Ovary (tissue), 3 donors: ENCODE data around the gene QSOX2.

ENCODE experiments used
- EP300 ChIP-seq: sonication (generic); formaldehyde crosslinking; IDR thresholded peaks from one replicate; pipeline ENCODE4 v1.6.1; 2017; ENCODE audit warnings: antibody characterized with exemption
- TF ChIP-seq, protein P1 (sequence below), 3 donors: fragments of 450-650 bp in 2 of 3; fragments of 200-600 bp in 1 of 3; IDR thresholded peaks; one replicate each; pipeline versions ENCODE4 v1.5.1 to v1.8.0; 2016 to 2022; ENCODE audit warnings: antibody characterized with exemption in 3 of 3, mild to moderate bottlenecking in 1 of 3
- donor health status: DM: no; HTN: no; CAD: no.

DNA sequence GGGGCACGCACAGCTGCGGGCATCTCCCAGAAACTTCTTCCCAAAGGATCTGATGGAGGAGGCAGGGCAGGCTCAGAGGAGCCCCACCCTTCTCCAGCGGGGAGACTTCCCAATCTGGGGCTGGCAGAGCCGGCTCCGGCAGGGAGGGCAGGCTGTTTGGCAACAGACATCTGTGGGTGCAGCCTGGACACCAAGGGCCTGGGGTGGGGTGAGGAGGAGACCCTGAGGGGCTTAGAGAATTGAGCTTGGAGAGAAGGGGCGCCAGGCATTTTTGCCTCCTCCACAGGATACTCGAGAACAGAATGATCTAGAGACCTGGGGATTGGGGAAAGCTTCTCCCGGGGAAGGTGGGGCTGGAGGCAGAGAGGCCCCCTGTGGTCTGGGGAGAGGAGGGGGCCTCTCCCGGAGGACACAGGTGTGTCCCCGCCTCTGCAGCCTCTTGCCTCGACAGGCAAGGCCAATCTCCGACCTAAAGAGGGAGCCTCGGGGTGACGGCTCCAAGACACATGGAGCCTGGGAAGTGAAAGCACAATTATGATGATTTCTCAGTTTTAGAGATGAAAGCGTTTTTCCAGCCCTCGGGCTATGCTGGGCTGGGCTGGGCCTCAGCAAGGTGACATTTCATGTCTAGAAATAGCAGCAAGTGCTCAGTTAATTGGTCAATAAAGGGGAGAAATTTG lies 49.1 kb downstream of the QSOX2 start:
- TF ChIP-seq EP300, result no peak
- TF ChIP-seq, protein P1, sequence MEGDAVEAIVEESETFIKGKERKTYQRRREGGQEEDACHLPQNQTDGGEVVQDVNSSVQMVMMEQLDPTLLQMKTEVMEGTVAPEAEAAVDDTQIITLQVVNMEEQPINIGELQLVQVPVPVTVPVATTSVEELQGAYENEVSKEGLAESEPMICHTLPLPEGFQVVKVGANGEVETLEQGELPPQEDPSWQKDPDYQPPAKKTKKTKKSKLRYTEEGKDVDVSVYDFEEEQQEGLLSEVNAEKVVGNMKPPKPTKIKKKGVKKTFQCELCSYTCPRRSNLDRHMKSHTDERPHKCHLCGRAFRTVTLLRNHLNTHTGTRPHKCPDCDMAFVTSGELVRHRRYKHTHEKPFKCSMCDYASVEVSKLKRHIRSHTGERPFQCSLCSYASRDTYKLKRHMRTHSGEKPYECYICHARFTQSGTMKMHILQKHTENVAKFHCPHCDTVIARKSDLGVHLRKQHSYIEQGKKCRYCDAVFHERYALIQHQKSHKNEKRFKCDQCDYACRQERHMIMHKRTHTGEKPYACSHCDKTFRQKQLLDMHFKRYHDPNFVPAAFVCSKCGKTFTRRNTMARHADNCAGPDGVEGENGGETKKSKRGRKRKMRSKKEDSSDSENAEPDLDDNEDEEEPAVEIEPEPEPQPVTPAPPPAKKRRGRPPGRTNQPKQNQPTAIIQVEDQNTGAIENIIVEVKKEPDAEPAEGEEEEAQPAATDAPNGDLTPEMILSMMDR (IDR thresholded peaks at IDR 0.05), result no peak
